Peyer's patch (tissue), 4 donors: ENCODE measurements around the gene ARL6IP4.

ENCODE experiments used
- CTCF ChIP-seq, 6 experiments: fragments of 450-650 bp in 4 of 6; fragments of 200-600 bp in 2 of 6; sonication (generic) in 1 of 6; IDR thresholded peaks; one replicate each; pipeline ENCODE4 v1.5.1; 2017 to 2019; ENCODE audit warnings: antibody characterized with exemption in 6 of 6, mild to moderate bottlenecking in 3 of 6, moderate library complexity in 1 of 6
- POLR2A ChIP-seq, 2 donors: fragments of 450-650 bp; IDR thresholded peaks; one replicate each; pipeline ENCODE4 v1.5.1; 2017; ENCODE audit warnings: antibody characterized with exemption in 2 of 2, mild to moderate bottlenecking in 2 of 2, moderate library complexity in 2 of 2

GRCh38 chr12:122982963-122983788 is 2.7 kb downstream of the ARL6IP4 start:
- TF ChIP-seq CTCF (IDR thresholded peaks at IDR 0.05), result no peak
- TF ChIP-seq POLR2A (IDR thresholded peaks at IDR 0.05), result no peak
